ENCODE results near the gene SPTBN5. TPM values are rescaled to one million over a fixed set of nuclear protein-coding genes. Genes with fewer than 3 reads are reported as not detected.

The SPTBN5 gene
- 0.14 and 0.17 TPM in 2 replicates for total RNA-seq

DNA sequence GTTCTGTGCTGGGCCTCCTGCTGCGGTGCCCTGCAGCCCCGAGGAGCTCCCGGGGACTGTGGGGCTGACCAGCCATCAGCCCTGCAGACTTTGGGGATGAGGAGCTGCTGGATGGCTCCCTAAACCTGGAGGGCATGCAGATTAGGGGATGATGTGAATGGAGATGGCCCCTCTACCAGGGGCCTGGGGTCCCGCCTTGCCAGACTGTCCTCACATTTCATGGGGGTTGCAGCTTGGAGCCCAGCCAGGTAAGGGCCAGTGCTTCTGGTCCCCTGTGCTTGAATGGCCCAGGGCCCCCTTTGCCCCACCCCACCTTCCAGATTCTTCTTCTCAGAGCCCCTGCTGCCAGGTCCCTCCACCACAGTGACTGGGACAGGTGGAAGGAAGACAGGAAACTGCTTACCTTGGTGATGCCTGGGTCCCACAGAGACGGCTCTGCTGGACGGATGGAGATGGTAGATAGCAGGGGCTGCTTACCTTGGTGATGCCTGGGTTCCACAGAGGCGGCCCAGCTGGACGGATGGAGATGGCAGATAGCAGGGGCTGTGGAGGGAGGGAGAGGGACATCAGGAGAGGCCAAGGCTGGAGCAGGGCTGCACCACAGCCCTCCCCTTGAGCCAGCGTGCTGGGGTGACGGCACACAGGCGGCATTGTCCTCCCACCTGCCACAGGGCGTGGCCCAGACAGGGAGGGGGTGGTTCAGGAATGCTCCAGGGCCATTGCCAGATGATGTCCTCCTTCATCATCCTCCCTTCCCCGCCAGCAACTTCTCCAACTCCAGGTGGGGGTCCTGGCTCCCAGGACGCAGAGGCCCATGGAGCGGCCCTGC is at the start of gene SPTBN5:
Gene SPTBN5, minus strand, starts transcription at position 632 of the 829 bp plus-strand sequence. Its CDS starts 556 bp downstream, at position 76.
- no peak for DNase-seq (ENCODE audit: low read depth)
- no peaks in the 10 kb centered on the region for H3K36me3 ChIP-seq (ENCODE audit: control insufficient read depth, insufficient read depth, low read length)
- H3K4me3 ChIP-seq (ENCODE audit: low read depth, low read length), result no peak within 1 kb of the TSS
- no peaks in the 10 kb centered on the region for H3K27me3 ChIP-seq (ENCODE audit: control insufficient read depth, insufficient read depth, low read length)
- TF ChIP-seq, protein P1, sequence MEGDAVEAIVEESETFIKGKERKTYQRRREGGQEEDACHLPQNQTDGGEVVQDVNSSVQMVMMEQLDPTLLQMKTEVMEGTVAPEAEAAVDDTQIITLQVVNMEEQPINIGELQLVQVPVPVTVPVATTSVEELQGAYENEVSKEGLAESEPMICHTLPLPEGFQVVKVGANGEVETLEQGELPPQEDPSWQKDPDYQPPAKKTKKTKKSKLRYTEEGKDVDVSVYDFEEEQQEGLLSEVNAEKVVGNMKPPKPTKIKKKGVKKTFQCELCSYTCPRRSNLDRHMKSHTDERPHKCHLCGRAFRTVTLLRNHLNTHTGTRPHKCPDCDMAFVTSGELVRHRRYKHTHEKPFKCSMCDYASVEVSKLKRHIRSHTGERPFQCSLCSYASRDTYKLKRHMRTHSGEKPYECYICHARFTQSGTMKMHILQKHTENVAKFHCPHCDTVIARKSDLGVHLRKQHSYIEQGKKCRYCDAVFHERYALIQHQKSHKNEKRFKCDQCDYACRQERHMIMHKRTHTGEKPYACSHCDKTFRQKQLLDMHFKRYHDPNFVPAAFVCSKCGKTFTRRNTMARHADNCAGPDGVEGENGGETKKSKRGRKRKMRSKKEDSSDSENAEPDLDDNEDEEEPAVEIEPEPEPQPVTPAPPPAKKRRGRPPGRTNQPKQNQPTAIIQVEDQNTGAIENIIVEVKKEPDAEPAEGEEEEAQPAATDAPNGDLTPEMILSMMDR (IDR thresholded peaks at IDR 0.05; ENCODE audit: insufficient read depth, low read length, poor library complexity, severe bottlenecking), result no peak

DNA sequence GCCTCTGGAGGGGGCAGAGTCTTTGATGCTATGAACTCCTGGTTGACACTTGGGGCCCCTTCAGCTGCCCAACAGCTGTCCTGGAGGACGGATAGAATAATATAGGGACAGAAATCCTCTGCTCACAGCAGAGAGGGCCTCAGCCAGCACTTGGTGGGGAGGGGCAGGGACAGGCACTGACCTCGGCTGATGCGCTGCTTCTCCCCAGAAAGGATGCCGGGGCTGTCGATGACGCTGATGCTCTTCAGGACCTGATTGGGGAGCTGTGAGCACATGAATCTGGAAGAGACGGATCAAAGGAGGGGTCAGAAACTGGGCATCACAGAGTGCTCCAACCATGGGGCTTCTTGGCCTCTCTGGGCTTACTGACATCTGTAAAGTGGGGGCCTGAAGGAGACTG is 49.0 kb upstream of the SPTBN5 start:
- Histone ChIP-seq H3K36me3 (ENCODE audit: control insufficient read depth, insufficient read depth, low read length) (peaks cover 3% of the 10 kb centered on the region), H3K4me3 (ENCODE audit: low read depth, low read length) (no peak overlapping the region), H3K27me3 (ENCODE audit: control insufficient read depth, insufficient read depth, low read length) (no peaks in the 10 kb centered on the region)
- DNase-seq (ENCODE audit: low read depth), result no peak
- TF ChIP-seq, protein P1 (IDR thresholded peaks at IDR 0.05; ENCODE audit: insufficient read depth, low read length, poor library complexity, severe bottlenecking), result no peak

- Histone ChIP-seq H3K27me3 (ENCODE audit: control insufficient read depth, insufficient read depth, low read length) (no peaks in the 10 kb centered on the region), H3K36me3 (ENCODE audit: control insufficient read depth, insufficient read depth, low read length) (peaks cover 3% of the 10 kb centered on the region), H3K4me3 (ENCODE audit: low read depth, low read length) (no peak overlapping the region)
- no peak for DNase-seq (ENCODE audit: low read depth)
- TF ChIP-seq, protein P1 (IDR thresholded peaks at IDR 0.05; ENCODE audit: insufficient read depth, low read length, poor library complexity, severe bottlenecking), result no peak
Measured at GRCh38 chr15:41941644-41942415, 48.0 kb upstream of the SPTBN5 start.

DNA sequence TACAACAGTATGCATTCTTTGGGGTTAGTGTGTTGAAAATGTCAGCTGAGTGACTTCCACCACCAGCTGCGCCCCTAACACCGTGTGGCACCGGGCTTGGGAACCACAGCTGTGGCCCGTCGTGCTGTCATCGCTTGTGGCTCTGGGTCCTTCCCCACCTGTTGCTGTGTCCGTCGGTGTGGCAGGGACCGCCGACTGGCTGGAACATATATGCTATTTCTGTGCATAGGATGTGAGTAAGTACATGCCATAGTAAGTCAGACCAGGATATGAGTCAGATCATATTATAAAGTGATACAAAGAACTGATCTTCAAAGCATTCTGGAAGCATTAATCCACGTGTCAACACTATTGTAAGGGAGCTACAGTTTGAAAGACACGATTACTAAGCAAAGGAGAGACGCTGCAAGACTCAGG is 46.6 kb upstream of the SPTBN5 start:
- Histone ChIP-seq H3K4me3 (ENCODE audit: low read depth, low read length) (no peak overlapping the region), H3K27me3 (ENCODE audit: control insufficient read depth, insufficient read depth, low read length) (no peaks in the 10 kb centered on the region), H3K36me3 (ENCODE audit: control insufficient read depth, insufficient read depth, low read length) (peaks cover 5% of the 10 kb centered on the region)
- TF ChIP-seq, protein P1 (IDR thresholded peaks at IDR 0.05; ENCODE audit: insufficient read depth, low read length, poor library complexity, severe bottlenecking), result no peak
- no peak for DNase-seq (ENCODE audit: low read depth)

DNA sequence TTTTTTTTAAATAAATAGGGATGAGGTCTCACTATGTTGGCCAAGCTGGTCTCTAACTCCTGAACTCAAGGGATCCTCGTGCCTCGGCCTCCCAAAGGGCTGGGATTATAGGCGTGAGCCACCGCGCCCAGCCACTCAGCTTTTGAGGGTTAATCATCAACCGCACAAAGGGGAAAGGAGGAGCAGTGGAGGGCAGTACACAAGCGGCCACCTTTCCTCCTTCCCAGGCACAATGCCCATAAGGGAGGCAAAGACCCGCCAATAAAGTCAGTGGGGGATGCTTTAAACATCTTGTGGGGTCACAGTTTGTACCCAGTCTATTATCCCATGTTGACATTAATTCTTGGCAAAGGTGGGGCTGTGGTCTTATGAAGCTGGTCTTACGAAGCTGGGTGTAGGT is 46.1 kb upstream of the SPTBN5 start:
- Histone ChIP-seq H3K36me3 (ENCODE audit: control insufficient read depth, insufficient read depth, low read length) (peaks cover 5% of the 10 kb centered on the region), H3K27me3 (ENCODE audit: control insufficient read depth, insufficient read depth, low read length) (no peaks in the 10 kb centered on the region), H3K4me3 (ENCODE audit: low read depth, low read length) (no peak overlapping the region)
- TF ChIP-seq, protein P1 (IDR thresholded peaks at IDR 0.05; ENCODE audit: insufficient read depth, low read length, poor library complexity, severe bottlenecking), result no peak
- no peak for DNase-seq (ENCODE audit: low read depth)
